Ishikawa (cell line): ENCODE data around the gene LSM14B.

Experiments used
- CEBPB ChIP-seq: IDR thresholded peaks from 2 replicates; pipeline ENCODE4 v1.6.1; 2012
- CREB1 ChIP-seq: IDR thresholded peaks from 2 replicates; pipeline ENCODE4 v1.6.1; 2012; ENCODE audit warnings: low read depth
- EGR1 ChIP-seq: IDR thresholded peaks from 2 replicates; pipeline ENCODE4 v1.6.1; 2012
- EP300 ChIP-seq: IDR thresholded peaks from 2 replicates; pipeline ENCODE4 v1.6.1; 2012; ENCODE audit warnings: borderline replicate concordance
- FOXM1 ChIP-seq: IDR thresholded peaks from 2 replicates; pipeline ENCODE4 v1.6.1; 2012; ENCODE audit warnings: low read depth, borderline replicate concordance
- MAX ChIP-seq: IDR thresholded peaks from 2 replicates; pipeline ENCODE4 v1.6.1; 2012
- NFIC ChIP-seq: IDR thresholded peaks from 2 replicates; pipeline ENCODE4 v1.6.1; 2012
- RAD21 ChIP-seq: IDR thresholded peaks from 2 replicates; pipeline ENCODE4 v1.6.1; 2012; ENCODE audit warnings: low read depth
- REST ChIP-seq: IDR thresholded peaks from 2 replicates; pipeline ENCODE4 v1.6.1; 2012; ENCODE audit warnings: low read depth, mild to moderate bottlenecking
- TAF1 ChIP-seq: IDR thresholded peaks from 2 replicates; pipeline ENCODE4 v1.6.1; 2012; ENCODE audit warnings: low read depth, mild to moderate bottlenecking
- TCF12 ChIP-seq: IDR thresholded peaks from 2 replicates; pipeline ENCODE4 v1.6.1; 2012; ENCODE audit warnings: low read depth
- TEAD4 ChIP-seq: IDR thresholded peaks from 2 replicates; pipeline ENCODE4 v1.6.1; 2012
- USF1 ChIP-seq: IDR thresholded peaks from 2 replicates; pipeline ENCODE4 v1.6.1; 2012
- YY1 ChIP-seq: IDR thresholded peaks from 2 replicates; pipeline ENCODE4 v1.6.1; 2012; ENCODE audit warnings: low read depth
- ZBTB7A ChIP-seq: IDR thresholded peaks from 2 replicates; pipeline ENCODE4 v1.6.1; 2012; ENCODE audit warnings: low read depth

Gene LSM14B

GRCh38 chr20:62148908-62149314, 26.6 kb downstream of the LSM14B start:
- TF ChIP-seq MAX = no peak
- TF ChIP-seq CREB1 = no peak
- no peak for TF ChIP-seq TCF12
- TF ChIP-seq TEAD4 = no peak
- TF ChIP-seq TAF1 = no peak
- no peak for TF ChIP-seq FOXM1
- TF ChIP-seq RAD21 = no peak
- TF ChIP-seq REST = no peak
- no peak for TF ChIP-seq USF1
- no peak for TF ChIP-seq ZBTB7A

- TF ChIP-seq USF1 (no peak), TEAD4 (no peak), EGR1 (no peak), CREB1 (no peak), NFIC (no peak), MAX (no peak), CEBPB (no peak), RAD21 (no peak), EP300 (no peak), FOXM1 (no peak), ZBTB7A (no peak)
Measured at GRCh38 chr20:62149532-62150309, 27.4 kb downstream of the LSM14B start.

DNA sequence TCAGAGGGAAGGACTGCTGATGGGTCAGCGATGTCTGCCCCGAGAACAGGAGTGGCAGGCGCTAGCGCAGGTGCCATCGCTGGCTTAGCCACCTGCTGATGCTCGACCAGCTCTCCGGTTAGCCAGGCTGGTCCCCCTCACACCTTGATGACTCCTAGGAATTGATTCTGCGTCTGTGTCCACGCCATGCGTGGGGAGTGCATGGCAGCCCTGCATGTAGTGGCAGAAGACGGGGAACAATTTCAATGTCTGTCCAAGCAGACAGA, 28.0 kb downstream of the LSM14B start:
- TF ChIP-seq EGR1 (no peak), TCF12 (no peak), EP300 (no peak), TAF1 (no peak), YY1 (no peak), RAD21 (no peak), FOXM1 (no peak), MAX (no peak), ZBTB7A (no peak), TEAD4 (no peak)

DNA sequence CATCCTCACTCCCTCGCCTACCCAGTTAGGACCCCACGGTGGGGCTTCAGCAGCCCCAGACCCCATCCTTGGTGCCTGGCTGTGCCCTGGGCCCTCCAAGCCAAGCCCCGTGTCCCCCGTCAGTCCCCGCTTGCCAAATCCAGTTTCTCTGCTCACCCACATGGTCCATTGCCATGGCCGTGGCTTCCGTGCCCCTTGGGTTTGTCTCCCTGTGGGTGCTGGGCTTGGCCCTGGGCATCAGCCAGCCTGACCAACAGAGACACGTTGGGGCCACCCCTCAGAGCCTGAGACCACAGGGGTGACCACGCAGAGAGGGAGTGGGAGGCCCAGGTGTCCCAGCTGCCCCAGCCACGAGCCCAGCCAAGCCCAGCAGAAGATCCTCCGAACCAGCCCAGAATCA, 28.9 kb downstream of the LSM14B start:
- TF ChIP-seq REST = no peak
- no peak for TF ChIP-seq TCF12

DNA sequence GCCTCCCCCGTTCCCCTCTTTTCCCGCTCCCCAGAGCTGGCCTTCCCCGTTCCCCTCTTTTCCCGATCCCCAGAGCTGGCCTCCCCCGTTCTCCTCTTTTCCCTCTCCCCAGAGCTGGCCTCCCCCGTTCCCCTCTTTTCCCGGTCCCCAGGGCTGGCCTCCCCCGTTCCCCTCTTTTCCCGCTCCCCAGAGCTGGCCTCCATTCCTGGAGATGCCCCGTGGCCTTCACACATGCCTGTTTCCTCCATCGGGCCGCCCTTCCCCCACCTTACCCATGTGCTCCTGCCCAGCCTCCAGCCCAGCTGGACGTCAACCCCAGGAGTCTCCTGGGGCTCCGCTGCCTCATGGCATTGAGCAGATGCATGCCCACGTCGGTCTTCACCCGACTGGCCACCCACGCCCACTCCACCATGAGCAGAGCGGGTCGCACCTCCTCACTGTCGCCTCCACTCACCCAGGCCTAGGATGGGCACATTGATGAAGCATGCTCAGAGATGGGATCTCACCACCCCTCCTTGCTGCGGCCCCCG, 29.6 kb downstream of the LSM14B start:
- TF ChIP-seq ZBTB7A = no peak
- no peak for TF ChIP-seq NFIC
- TF ChIP-seq CEBPB = no peak
- no peak for TF ChIP-seq TCF12
- no peak for TF ChIP-seq EGR1
- TF ChIP-seq CREB1 = no peak

DNA sequence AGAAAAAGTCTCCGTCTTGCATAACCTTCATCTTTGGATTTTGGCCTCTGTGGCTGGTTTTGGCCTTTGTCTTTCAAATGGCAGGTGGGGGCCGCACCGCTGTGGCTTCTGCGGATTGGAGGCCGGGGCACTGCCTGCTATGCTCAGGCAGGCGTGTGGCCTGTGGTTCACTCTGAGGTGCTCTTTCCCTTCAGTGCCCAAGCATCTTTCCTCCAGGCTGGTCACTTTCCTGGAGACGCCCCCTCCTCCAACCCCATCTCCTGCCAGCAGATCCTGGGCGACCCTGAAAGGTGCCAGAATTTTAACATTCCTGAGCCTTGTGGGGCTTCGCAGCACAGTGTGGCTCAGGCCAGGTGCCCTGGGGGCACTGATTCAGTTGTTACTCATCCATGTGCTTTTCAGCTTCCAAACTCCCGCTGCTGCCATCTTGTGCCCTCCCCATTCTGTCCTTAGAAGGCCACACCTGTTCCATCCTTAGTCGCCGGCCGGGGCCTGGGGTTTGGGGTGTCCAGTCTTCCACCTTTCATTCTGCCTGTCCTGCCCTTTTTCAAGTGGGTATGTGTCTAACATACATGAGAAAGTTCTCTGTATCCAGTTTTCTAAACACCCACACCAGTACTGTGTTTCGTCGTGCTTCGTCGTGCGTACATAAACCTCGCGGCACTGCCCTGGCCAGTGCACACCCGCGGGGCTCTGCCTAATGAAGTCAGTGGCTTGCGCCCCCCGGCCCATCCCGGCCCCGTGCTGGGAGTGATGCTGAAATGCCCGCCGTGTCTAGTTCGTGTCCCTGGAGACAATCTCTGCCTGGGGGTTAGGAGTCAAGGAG, 33.4 kb downstream of the LSM14B start:
- TF ChIP-seq TEAD4 (no peak), TAF1 (no peak), EGR1 (no peak), EP300 (no peak), MAX (no peak), TCF12 (no peak), USF1 (no peak), REST (no peak), CREB1 (no peak), NFIC (no peak), RAD21 (no peak), ZBTB7A (no peak), FOXM1 (no peak), YY1 (no peak)
